ENCODE results near the gene MAFB.

- TF ChIP-seq, protein P1, sequence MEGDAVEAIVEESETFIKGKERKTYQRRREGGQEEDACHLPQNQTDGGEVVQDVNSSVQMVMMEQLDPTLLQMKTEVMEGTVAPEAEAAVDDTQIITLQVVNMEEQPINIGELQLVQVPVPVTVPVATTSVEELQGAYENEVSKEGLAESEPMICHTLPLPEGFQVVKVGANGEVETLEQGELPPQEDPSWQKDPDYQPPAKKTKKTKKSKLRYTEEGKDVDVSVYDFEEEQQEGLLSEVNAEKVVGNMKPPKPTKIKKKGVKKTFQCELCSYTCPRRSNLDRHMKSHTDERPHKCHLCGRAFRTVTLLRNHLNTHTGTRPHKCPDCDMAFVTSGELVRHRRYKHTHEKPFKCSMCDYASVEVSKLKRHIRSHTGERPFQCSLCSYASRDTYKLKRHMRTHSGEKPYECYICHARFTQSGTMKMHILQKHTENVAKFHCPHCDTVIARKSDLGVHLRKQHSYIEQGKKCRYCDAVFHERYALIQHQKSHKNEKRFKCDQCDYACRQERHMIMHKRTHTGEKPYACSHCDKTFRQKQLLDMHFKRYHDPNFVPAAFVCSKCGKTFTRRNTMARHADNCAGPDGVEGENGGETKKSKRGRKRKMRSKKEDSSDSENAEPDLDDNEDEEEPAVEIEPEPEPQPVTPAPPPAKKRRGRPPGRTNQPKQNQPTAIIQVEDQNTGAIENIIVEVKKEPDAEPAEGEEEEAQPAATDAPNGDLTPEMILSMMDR (IDR thresholded peaks at IDR 0.05): no peak
- no peak for TF ChIP-seq ZFX (IDR thresholded peaks at IDR 0.05; ENCODE audit: borderline replicate concordance)
Observed at GRCh38 chr20:40683894-40684268, 5.2 kb downstream of the MAFB start.
